HG03439 (cell line): ENCODE measurements around the gene WIPI1.
"Not testable (repeated sequence)": the region's sequence is repeated elsewhere in the genome, so short reads cannot be mapped to it uniquely, and the experiment has no call there.

Source experiments
- ATAC-seq: cut with Tn5 transposase; IDR thresholded peaks from one replicate; pipeline ENCODE4 v1.9.1; 2021; ENCODE audit warnings: mild to moderate bottlenecking, moderate library complexity; ENCODE audit not compliant: unreplicated experiment

Gene WIPI1

DNA sequence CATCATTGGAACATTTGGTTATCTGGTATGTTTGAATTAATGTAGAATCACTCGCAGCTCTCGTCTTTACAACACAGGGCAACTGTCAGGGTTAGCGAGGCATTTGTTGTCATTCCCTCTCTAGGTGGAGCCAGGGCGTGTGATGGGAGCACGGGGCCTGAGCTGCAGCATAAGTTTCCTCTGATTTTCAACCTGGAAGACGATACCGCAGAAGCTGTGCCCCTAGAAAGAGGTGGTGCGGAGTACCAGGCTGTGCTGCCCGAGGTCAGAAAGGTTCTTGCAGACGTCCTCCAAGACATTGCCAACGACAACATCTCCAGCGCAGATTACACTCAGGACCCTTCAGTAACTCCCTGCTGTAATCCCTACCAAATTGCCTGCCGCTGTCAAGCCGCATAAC is 37.2 kb downstream of the WIPI1 start:
- no peak for ATAC-seq

DNA sequence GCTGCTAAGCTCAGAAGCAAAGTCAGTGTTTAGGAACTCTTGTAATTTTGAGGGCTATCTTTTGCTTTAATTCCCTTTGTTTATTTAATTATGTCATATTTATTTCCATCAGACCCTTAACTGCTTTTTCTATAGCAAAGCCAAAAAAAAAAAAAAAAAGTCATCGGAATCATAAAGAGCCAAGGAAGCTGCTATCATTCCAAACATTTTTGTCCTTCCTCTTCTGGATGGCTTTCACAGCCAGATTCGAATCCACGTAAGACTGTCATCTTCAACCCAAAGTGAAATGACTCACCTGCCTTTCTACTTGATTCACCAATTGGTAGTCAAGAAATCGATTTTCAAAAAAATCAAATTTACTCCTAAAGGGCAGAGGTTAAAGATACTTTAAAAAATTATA is 38.4 kb downstream of the WIPI1 start:
- ATAC-seq = no peak

GRCh38 chr17:68417317-68417716 is 40.0 kb downstream of the WIPI1 start:
- ATAC-seq = no peak

- ATAC-seq = not testable (repeated sequence)
These were observed 42.4 kb downstream of the WIPI1 start for GRCh38 chr17:68414901-68415300.

- not testable (repeated sequence) for ATAC-seq
These were observed 43.4 kb downstream of the WIPI1 start for GRCh38 chr17:68413597-68414560.

DNA sequence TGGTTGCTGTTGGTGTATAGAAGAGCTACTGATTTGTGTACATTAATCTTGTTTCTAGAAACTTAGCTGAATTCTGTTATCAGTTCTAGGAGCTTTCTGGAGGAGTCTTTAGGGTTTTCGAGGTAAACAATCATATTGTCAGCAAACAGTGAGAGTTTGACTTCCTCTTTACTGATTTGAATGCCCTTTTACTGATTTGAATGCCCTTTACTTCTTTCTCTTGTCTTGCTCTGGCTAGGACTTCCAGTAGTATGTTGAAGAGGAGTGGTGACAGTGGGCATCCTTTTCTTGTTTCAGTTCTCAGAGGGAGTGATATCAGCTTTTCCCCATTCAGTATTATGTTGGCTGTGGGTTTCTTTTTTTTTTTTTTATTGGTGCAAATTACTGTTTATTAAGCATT is 49.6 kb downstream of the WIPI1 start:
- not testable (repeated sequence) for ATAC-seq

- not testable (repeated sequence) for ATAC-seq
These were observed 53.5 kb downstream of the WIPI1 start for GRCh38 chr17:68403837-68404236.

DNA sequence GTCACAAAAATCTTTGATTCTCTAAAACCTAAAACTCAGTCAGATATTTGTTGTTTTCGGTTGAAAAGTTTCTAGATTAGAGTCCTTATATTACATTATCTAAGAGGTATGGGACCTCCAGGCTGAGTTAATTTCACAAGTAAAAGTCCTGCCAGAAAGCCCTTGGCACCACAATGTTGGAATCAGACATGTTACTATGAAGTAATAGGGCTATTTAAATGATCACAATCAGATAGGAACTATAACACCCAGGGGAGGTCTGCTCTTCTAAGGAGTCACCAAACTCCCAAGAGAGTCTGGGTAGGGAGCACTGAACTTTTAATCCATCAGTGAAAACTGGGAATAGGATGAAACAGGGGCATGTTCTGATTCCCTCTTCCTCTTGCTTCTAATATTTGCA is 54.2 kb downstream of the WIPI1 start:
- ATAC-seq = no peak

GRCh38 chr17:68401288-68401687 is 56.0 kb downstream of the WIPI1 start:
- no peak for ATAC-seq

DNA sequence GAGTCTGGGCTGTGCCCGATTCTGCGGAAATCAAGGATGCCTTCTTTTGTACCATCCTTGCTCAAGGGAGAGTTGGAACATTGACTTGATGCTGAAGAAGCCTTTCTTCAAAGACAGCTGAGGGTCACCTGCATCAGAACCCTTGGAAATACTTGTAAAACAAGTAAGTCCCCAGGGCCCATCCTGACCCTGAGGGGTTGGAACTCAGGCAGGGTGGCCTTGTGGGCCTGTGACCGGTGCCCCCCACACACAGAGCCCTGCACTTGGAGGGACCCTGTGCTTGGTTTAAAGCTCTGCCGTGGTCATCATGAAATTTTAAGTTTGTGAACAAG is 56.9 kb downstream of the WIPI1 start:
- ATAC-seq = no peak

- no peak for ATAC-seq
These were observed 57.5 kb downstream of the WIPI1 start for GRCh38 chr17:68399638-68400403.

DNA sequence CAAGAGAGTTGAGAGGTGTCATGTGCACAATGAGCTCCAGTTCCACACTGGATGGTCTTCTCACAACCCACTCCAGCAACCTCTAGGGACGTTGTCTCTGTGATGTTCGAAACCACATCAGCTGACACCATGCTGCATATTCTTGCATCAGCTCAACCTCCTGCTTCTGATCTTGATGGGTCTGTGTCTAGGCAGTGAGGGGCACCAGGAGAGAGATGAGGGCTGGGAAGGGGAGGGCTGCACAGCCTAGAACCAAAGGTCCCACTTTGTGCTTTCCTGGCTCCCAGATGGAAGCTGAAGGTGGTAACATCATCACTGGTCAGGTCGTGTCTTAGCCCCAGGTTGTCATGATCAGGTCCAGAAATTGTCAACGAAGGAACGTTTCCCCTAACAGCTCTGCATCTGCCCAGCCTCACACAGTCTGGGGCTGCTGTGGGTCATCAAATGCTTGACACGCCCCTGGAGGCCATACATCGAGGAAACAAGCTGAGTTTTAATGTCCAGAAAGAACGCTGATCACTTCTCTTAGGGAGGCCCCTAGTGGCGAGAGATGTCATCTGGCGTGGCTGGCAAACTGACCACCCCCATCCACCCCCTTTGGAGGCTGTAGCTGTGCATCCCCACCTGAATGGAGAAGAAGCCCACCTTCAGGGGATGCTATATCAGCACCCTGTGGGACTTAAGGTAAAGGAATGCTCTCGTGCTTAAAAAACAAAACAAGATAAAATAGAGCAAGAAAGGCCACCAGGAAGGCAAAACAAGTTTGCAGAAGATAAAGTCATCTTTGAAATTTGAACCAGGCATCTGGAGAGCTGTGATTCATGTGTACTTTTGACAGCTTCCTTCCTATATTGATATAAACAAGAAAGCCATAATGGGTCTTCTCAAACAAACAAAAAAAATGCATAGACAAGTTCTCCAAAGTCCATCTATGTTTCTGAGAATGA is 58.3 kb downstream of the WIPI1 start:
- peak; percentile 81 for ATAC-seq

DNA sequence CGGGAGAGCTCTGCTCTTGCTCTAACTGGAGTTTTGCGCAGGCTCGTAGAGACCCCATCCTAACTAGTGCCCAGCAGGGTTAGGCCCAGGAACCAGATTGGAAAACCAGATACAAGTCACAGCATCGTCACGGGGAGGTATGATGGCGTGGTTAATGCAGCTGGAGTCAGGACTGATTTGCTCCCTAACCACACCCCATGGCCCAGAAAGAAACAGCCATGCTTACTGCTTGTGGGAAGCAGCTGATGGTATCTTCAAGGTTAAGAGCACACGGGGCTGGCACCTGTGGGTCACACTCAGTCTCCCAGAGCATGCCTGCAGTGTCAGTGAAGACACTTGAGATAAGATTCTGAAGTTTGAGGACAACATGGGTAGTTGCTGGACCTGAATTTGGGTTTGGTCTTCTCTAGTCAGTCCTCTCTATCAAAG is 60.2 kb downstream of the WIPI1 start:
- ATAC-seq = no peak

- ATAC-seq = no peak
These were observed 60.8 kb downstream of the WIPI1 start for GRCh38 chr17:68396226-68397107.

GRCh38 chr17:68394608-68395331 is 62.5 kb downstream of the WIPI1 start:
- ATAC-seq = no peak

- no peak for ATAC-seq
These were observed 65.6 kb downstream of the WIPI1 start for GRCh38 chr17:68391561-68392268.

DNA sequence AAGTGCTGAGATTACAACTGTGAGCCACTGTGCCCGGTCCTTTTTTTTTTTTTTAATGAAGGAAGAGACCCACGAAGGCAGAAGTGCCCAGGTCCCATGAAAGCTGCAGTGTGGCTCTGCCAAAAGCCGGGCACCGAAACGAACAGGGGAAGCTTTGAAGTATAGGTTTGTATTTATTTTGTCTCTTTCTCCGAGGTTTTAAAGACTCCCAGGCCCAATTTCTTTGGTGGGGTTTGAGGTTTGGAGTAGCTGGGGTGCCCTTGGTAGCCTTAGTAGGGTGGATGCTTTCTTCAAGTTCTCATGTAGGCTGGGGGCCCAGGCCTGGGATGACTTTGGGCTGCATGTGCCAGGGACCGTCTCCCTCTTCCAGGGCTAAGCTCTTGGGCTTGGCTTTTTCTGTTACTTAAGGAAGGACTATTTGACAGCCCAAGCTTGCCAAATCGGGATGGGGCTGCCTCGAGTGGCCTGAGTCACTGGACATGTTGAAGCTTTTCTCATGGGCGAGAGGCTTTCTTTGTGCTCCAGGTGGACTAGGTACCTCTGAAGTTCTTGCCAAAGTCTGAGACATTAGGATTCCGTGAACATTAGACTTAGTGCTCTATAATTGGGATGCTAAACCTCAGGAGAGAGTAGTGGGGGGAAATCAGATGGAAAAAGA is 66.3 kb downstream of the WIPI1 start:
- no peak for ATAC-seq

GRCh38 chr17:68389041-68389440 is 68.3 kb downstream of the WIPI1 start:
- ATAC-seq = no peak
